Measurements from ENCODE around the gene CCDC201. TPM values are rescaled to one million over a fixed set of nuclear protein-coding genes. Genes with fewer than 3 reads are reported as not detected.

Gene CCDC201
- total and polyA plus RNA-seq, 2 of the 4 experiments (the other 2 are of a cell fraction) = not detected

Small RNA genes within 50 kb of the gene (microRNA-seq; reads per million reads assigned to microRNA genes)
- not detected for gene RNU6-326P (ENCODE audit: insufficient read depth, insufficient read length)

Small RNA genes within 50 kb of the gene (small RNA-seq; reads per million reads assigned to genes)
- 0 reads per million in 5 experiments for gene RNU6-326P

Other genes with a start within 250 kb of the CCDC201 start
- not detected in 2 replicates for gene IGFBP1, start 15.4 kb upstream of the CCDC201 start, total RNA-seq (2012; rRNA removed)
- gene IGFBP1, start 15.4 kb upstream of the CCDC201 start, polyA plus RNA-seq (2012; rRNA removed) = not detected in 2 replicates
- gene IGFBP3, start 48.2 kb upstream of the CCDC201 start, total RNA-seq (2012; rRNA removed) = 272 and 308 TPM in 2 replicates
- gene IGFBP3, start 48.2 kb upstream of the CCDC201 start, polyA plus RNA-seq (2012; rRNA removed) = 601 and 692 TPM in 2 replicates

Data from IMR-90 (cell line).